H9 (cell line): Measurements from ENCODE around the gene NPHP4. TPM values are rescaled to one million over a fixed set of nuclear protein-coding genes. Genes with fewer than 3 reads are reported as not detected.

Source experiments
- DNase-seq: peaks from one replicate; pipeline ENCODE4 v3.0.0-alpha.2; 2017
- H2AFZ ChIP-seq: one replicate; pipeline ENCODE4 v1.6.1; 2013; ENCODE audit warnings: mild to moderate bottlenecking, low read length, control low read depth, moderate library complexity
- H2AK5ac ChIP-seq: 2 replicates; pipeline ENCODE4 v1.6.1; 2013; ENCODE audit warnings: low read length, control low read depth, mixed read lengths; ENCODE audit not compliant: insufficient read length
- H2BK120ac ChIP-seq: one replicate; pipeline ENCODE4 v1.6.1; 2013; ENCODE audit warnings: low read depth, mild to moderate bottlenecking, low read length, control low read depth, inconsistent platforms; ENCODE audit not compliant: poor library complexity, severe bottlenecking
- H2BK12ac ChIP-seq: 2 replicates; pipeline ENCODE4 v1.6.1; 2013; ENCODE audit warnings: low read length, control low read depth, mixed read lengths, low read depth; ENCODE audit not compliant: insufficient read length
- H2BK15ac ChIP-seq: 2 replicates; pipeline ENCODE4 v1.6.1; 2013; ENCODE audit warnings: low read depth, low read length, control low read depth
- H2BK20ac ChIP-seq: one replicate; pipeline ENCODE4 v1.6.1; 2013; ENCODE audit warnings: low read depth, mild to moderate bottlenecking, low read length, control low read depth, inconsistent platforms; ENCODE audit not compliant: poor library complexity, severe bottlenecking
- H2BK5ac ChIP-seq: 2 replicates; pipeline ENCODE4 v1.6.1; 2013; ENCODE audit warnings: low read length, control low read depth, mixed read lengths; ENCODE audit not compliant: insufficient read length
- H3K14ac ChIP-seq: 2 replicates; pipeline ENCODE4 v1.6.1; 2013; ENCODE audit warnings: low read length, control low read depth; ENCODE audit not compliant: insufficient read depth
- H3K18ac ChIP-seq: 2 replicates; pipeline ENCODE4 v1.6.1; 2013; ENCODE audit warnings: low read depth, mild to moderate bottlenecking, mixed read lengths, low read length, control low read depth; ENCODE audit not compliant: insufficient read length
- H3K23ac ChIP-seq: 2 replicates; pipeline ENCODE4 v1.6.1; 2013; ENCODE audit warnings: low read length, control low read depth, mixed read lengths, low read depth; ENCODE audit not compliant: insufficient read length
- H3K23me2 ChIP-seq: 2 replicates; pipeline ENCODE4 v1.6.1; 2013; ENCODE audit warnings: low read depth, mild to moderate bottlenecking, mixed read lengths, low read length, control low read depth; ENCODE audit not compliant: insufficient read length, poor library complexity, severe bottlenecking
- H3K27ac ChIP-seq: 2 replicates; pipeline ENCODE4 v1.5.1; 2013; ENCODE audit warnings: low read length, control low read depth, mixed read lengths, low read depth; ENCODE audit not compliant: insufficient read length
- H3K27me3 ChIP-seq: 2 replicates; pipeline ENCODE4 v1.6.1; 2013; ENCODE audit warnings: low read length, control low read depth, inconsistent platforms; ENCODE audit not compliant: insufficient read depth
- H3K4ac ChIP-seq: 2 replicates; pipeline ENCODE4 v1.6.1; 2013; ENCODE audit warnings: low read depth, mild to moderate bottlenecking, control low read depth, inconsistent platforms, low read length, moderate library complexity
- H3K4me1 ChIP-seq: 2 replicates; pipeline ENCODE4 v1.6.1; 2013; ENCODE audit warnings: low read length, control low read depth, inconsistent platforms; ENCODE audit not compliant: insufficient read depth
- H3K4me2 ChIP-seq: 2 replicates; pipeline ENCODE4 v1.6.1; 2013; ENCODE audit warnings: low read length, control low read depth, mixed read lengths; ENCODE audit not compliant: insufficient read length, insufficient read depth
- H3K56ac ChIP-seq: 2 replicates; pipeline ENCODE4 v1.6.1; 2013; ENCODE audit warnings: low read depth, mild to moderate bottlenecking, mixed read lengths, low read length, control low read depth; ENCODE audit not compliant: insufficient read length
- H3K79me1 ChIP-seq: 2 replicates; pipeline ENCODE4 v1.6.1; 2013; ENCODE audit warnings: low read depth, mild to moderate bottlenecking, moderate library complexity, low read length, control low read depth, inconsistent platforms; ENCODE audit not compliant: insufficient read depth, poor library complexity, severe bottlenecking
- H3K79me2 ChIP-seq: 2 replicates; pipeline ENCODE4 v1.6.1; 2013; ENCODE audit warnings: low read length, control low read depth, inconsistent platforms; ENCODE audit not compliant: insufficient read depth
- H3K9ac ChIP-seq: 2 replicates; pipeline ENCODE4 v1.6.1; 2013; ENCODE audit warnings: low read length, control low read depth, mixed read lengths; ENCODE audit not compliant: insufficient read length; ENCODE audit errors: extremely low read depth
- H3K9me3 ChIP-seq: one replicate; pipeline ENCODE4 v1.6.1; 2013; ENCODE audit warnings: low read depth, low read length, inconsistent platforms; ENCODE audit not compliant: control insufficient read depth
- H3T11ph ChIP-seq: one replicate; pipeline ENCODE4 v1.6.1; 2013; ENCODE audit warnings: mild to moderate bottlenecking, low read length, control low read depth, inconsistent platforms
- H4K20me1 ChIP-seq: one replicate; pipeline ENCODE4 v1.6.1; 2013; ENCODE audit not compliant: control insufficient read depth, insufficient read length, insufficient read depth
- H4K5ac ChIP-seq: 2 replicates; pipeline ENCODE4 v1.6.1; 2013; ENCODE audit warnings: low read depth, mild to moderate bottlenecking, mixed read lengths, low read length, control low read depth; ENCODE audit not compliant: insufficient read length
- H4K8ac ChIP-seq: replicated peaks from 2 replicates; pipeline ENCODE4 v1.6.1; 2013; ENCODE audit warnings: low read length, control low read depth, mixed read lengths, low read depth; ENCODE audit not compliant: insufficient read length
- H4K91ac ChIP-seq: 2 replicates; pipeline ENCODE4 v1.6.1; 2013; ENCODE audit warnings: low read depth, mild to moderate bottlenecking, moderate library complexity, mixed read lengths, low read length, control low read depth; ENCODE audit not compliant: insufficient read length
- H3K27ac Mint-ChIP-seq, 3 experiments: 2 replicates in 2 of 3; 3 replicates in 1 of 3; pipeline ENCODE4 v1.8.0; 2020 to 2021; ENCODE audit warnings: mixed read lengths in 3 of 3, mild to moderate bottlenecking in 1 of 3, moderate library complexity in 1 of 3
- H3K27me3 Mint-ChIP-seq: 2 replicates; pipeline ENCODE4 v1.8.0; 2021; ENCODE audit warnings: low read depth, mild to moderate bottlenecking, moderate library complexity, mixed read lengths
- H3K36me3 Mint-ChIP-seq, 3 experiments: 2 replicates in 2 of 3; 3 replicates in 1 of 3; pipeline ENCODE4 v1.8.0; 2020 to 2021; ENCODE audit warnings: low read depth in 3 of 3, mixed read lengths in 3 of 3; ENCODE audit not compliant: insufficient read depth in 1 of 3
- H3K4me1 Mint-ChIP-seq, 2 experiments: 2 replicates each; pipeline ENCODE4 v1.8.0; 2020; ENCODE audit warnings: mixed read lengths in 2 of 2
- H3K4me3 Mint-ChIP-seq, 2 experiments: 2 replicates in 1 of 2; 3 replicates in 1 of 2; pipeline ENCODE4 v1.8.0; 2020 to 2021; ENCODE audit warnings: mild to moderate bottlenecking in 2 of 2, mixed read lengths in 2 of 2, moderate library complexity in 1 of 2
- H3K9me3 Mint-ChIP-seq, 2 experiments: 2 replicates in 1 of 2; 3 replicates in 1 of 2; pipeline ENCODE4 v1.8.0; 2020; ENCODE audit warnings: mild to moderate bottlenecking in 2 of 2, mixed read lengths in 2 of 2, moderate library complexity in 1 of 2
- CTCF ChIP-seq: fragments of 200-600 bp; sonication (generic); conservative IDR thresholded peaks from 3 replicates; pipeline ENCODE4 v1.8.0; 2021; ENCODE audit warnings: antibody characterized with exemption, mild to moderate bottlenecking
- WGBS: extraction: QIAGEN DNeasy Blood & Tissue Kit; methylation state at CpG from one replicate; pipeline ENCODE4 v1.1.7; 2013; ENCODE audit warnings: missing lambda C conversion rate, low lambda C conversion rate, mixed read lengths; ENCODE audit not compliant: insufficient read length; ENCODE audit errors: extremely low coverage; 5-methylcytosine and 5-hydroxymethylcytosine counted together
- total RNA-seq: library from RNA; stranded (reverse); gene quantifications from 2 replicates; pipeline ENCODE4 v1.2.1, GENCODE V29; 2021

Gene NPHP4
- total RNA-seq, 1 experiment from 2014 or later: 17.6 TPM

- no peak overlapping the region for H3K4me2 ChIP-seq
- H3K14ac ChIP-seq: no peak overlapping the region
- H3K4ac ChIP-seq: no peak overlapping the region
- H3K18ac ChIP-seq: no peak overlapping the region
- no peak overlapping the region for H4K91ac ChIP-seq
- Mint-ChIP-seq H3K9me3 (no peaks in the 10 kb centered on the region), H3K4me1 (peaks cover 21 to 25% of the 10 kb centered on the region in 2 experiments), H3K36me3 (peaks cover 0 to 3% (median 3%) of the 10 kb centered on the region in 3 experiments; a peak in 3 of 7 replicates), H3K27ac (no peak overlapping the region), H3K4me3 (no peak overlapping the region), H3K27me3 (peaks cover 16% of the 10 kb centered on the region)
- H4K8ac ChIP-seq: no peak overlapping the region
- no peak overlapping the region for H2AFZ ChIP-seq
- H2BK120ac ChIP-seq: no peak overlapping the region
- H3K9ac ChIP-seq: no peak overlapping the region
- no peaks in the 10 kb centered on the region for H3K9me3 ChIP-seq
- H3K79me1 ChIP-seq: no peaks in the 10 kb centered on the region
- no peak overlapping the region for H2BK12ac ChIP-seq
- H3K23me2 ChIP-seq: peaks cover 14% of the 10 kb centered on the region
- no peak overlapping the region for H2BK20ac ChIP-seq
- H4K5ac ChIP-seq: no peak overlapping the region
- no peak for TF ChIP-seq CTCF
- H3K27me3 ChIP-seq: no peaks in the 10 kb centered on the region; the same call in 1 of the 2 replicates
- H3K27ac ChIP-seq: no peak overlapping the region
- no peak overlapping the region for H3K23ac ChIP-seq
- H2BK15ac ChIP-seq: no peak overlapping the region
- 0 out of 2 replicates have a peak, but pooled peaks cover 2% of the 10 kb centered on the region for H3K79me2 ChIP-seq
- no CpG with 5 or more reads among the region's 5 CpGs for WGBS
- H2AK5ac ChIP-seq: no peak overlapping the region
- no peak overlapping the region for H2BK5ac ChIP-seq
- H3K4me1 ChIP-seq: no peaks in the 10 kb centered on the region
- no peak overlapping the region for H3T11ph ChIP-seq
- H3K56ac ChIP-seq: no peak overlapping the region
- DNase-seq: no peak
- no peaks in the 10 kb centered on the region for H4K20me1 ChIP-seq
These were observed 3.0 kb downstream of the NPHP4 start for GRCh38 chr1:5989286-5989605.
